ENCODE data around the gene ITPR1. TPM values are rescaled to one million over a fixed set of nuclear protein-coding genes. Genes with fewer than 3 reads are reported as not detected.

Gene ITPR1
- total RNA-seq, 4 donors from 2014 or later, result 15.3 to 50.2 (median 28.7) TPM

GRCh38 chr3:4718179-4718736 lies 225.1 kb downstream of the ITPR1 start:
- no peak for TF ChIP-seq CTCF (IDR thresholded peaks at IDR 0.05)
- no peak for TF ChIP-seq POLR2AphosphoS5 (IDR thresholded peaks at IDR 0.05)
- Histone ChIP-seq H3K27ac (peak overlapping the region; percentile 58 to 79 (median 67)), H3K9me3 (no peaks in the 10 kb centered on the region), H3K36me3 (peaks cover 0 to 3% (median 0%) of the 10 kb centered on the region in 4 donors), H3K4me1 (peaks cover 18 to 48% (median 23%) of the 10 kb centered on the region in 4 donors), H3K27me3 (no peaks in the 10 kb centered on the region), H3K4me3 (no peak overlapping the region)
- intact Hi-C loops (cut with DNase I; ENCODE audit: low total_unique reads) (no loop called here), in situ Hi-C loops (cut with MboI; ENCODE audit: low pct_ligation_motif_present in 1 of 4, low pct_unique_long_range_greater_than_20kb in 1 of 4, low sequenced_read_pairs in 3 of 4) (loop anchor here (5.0 to 25.0 kb wide), 3 partner anchors 337 to 344 kb away; no protein-coding TSS in a partner anchor)
- 63 to 72% methylated on average over 3 to 4 of the region's 4 CpGs for WGBS, 2 donors (ENCODE audit: low coverage in 1 of 2)
- DNase-seq, result no peak

DNA sequence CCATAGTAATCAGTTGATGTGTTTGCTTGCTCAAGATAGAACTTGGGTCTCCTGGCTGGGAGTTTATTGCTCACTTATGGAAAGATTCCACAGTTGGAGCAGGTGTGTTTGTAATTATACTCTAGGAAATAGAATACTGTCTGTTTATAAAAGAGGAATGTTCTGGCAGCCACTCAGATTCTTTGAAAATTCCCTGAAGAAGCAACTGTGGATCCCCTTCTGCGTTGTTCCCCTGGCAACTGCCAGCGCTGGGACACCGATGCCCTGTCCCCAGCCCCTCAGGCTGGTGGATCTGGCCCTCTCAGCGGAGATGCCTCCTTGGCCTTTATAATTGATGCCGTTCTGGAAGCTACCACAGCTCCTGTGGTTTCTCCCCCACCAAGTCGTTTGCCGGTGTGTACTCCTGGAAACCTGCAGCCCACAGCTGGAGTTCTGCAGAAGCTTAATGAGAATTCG lies 225.9 kb downstream of the ITPR1 start:
- intact Hi-C loops (cut with DNase I; ENCODE audit: low total_unique reads) (no loop called here), in situ Hi-C loops (cut with MboI; ENCODE audit: low pct_ligation_motif_present in 1 of 4, low pct_unique_long_range_greater_than_20kb in 1 of 4, low sequenced_read_pairs in 3 of 4) (loop anchor here (5.0 to 25.0 kb wide), 3 partner anchors 336 to 343 kb away; no protein-coding TSS in a partner anchor)
- Histone ChIP-seq H3K27me3 (no peaks in the 10 kb centered on the region), H3K36me3 (no peaks in the 10 kb centered on the region), H3K4me3 (no peak overlapping the region), H3K27ac (peak overlapping the region; percentile 58 to 79 (median 67)), H3K4me1 (peaks cover 18 to 48% (median 23%) of the 10 kb centered on the region in 4 donors), H3K9me3 (no peaks in the 10 kb centered on the region)
- DNase-seq, result no peak
- TF ChIP-seq CTCF (IDR thresholded peaks at IDR 0.05) (no peak), POLR2A (IDR thresholded peaks at IDR 0.05) (no peak), POLR2AphosphoS5 (IDR thresholded peaks at IDR 0.05) (no peak), EP300 (IDR thresholded peaks at IDR 0.05; ENCODE audit: low read depth) (no peak)
- WGBS, 2 donors (ENCODE audit: low coverage in 1 of 2), result 29 to 60% methylated on average over 1 to 8 of the region's 8 CpGs

- Histone ChIP-seq H3K9me3 (no peaks in the 10 kb centered on the region), H3K27ac (peak overlapping the region; percentile 58 to 79 (median 67)), H3K4me1 (peaks cover 18 to 48% (median 23%) of the 10 kb centered on the region in 4 donors), H3K27me3 (no peaks in the 10 kb centered on the region), H3K4me3 (no peak overlapping the region), H3K36me3 (no peaks in the 10 kb centered on the region)
- in situ Hi-C loops (cut with MboI; ENCODE audit: low pct_ligation_motif_present in 1 of 4, low pct_unique_long_range_greater_than_20kb in 1 of 4, low sequenced_read_pairs in 3 of 4), result loop anchor here in 2 of 4 donors (10.0 to 25.0 kb wide), 3 partner anchors 154 to 342 kb away; partner anchors contain the start of gene BHLHE40 (in 1 of the 2)
- intact Hi-C loops (cut with DNase I; ENCODE audit: low total_unique reads), result loop anchor here (10.0 kb wide), 2 partner anchors 54 to 264 kb away; no protein-coding TSS in a partner anchor
- peak; percentile 90 for TF ChIP-seq EP300 (IDR thresholded peaks at IDR 0.05; ENCODE audit: low read depth)
- no peak for TF ChIP-seq POLR2A (IDR thresholded peaks at IDR 0.05)
- TF ChIP-seq CTCF (IDR thresholded peaks at IDR 0.05), result peak; percentile 34 to 46 (median 43)
- peak; percentile 58 to 68 (median 62) for TF ChIP-seq POLR2AphosphoS5 (IDR thresholded peaks at IDR 0.05)
- 32 to 62% methylated on average over 7 to 12 of the region's 12 CpGs for WGBS, 2 donors (ENCODE audit: low coverage in 1 of 2)
- DNase-seq, result peak; percentile 72
Measured at GRCh38 chr3:4720316-4721075, 227.3 kb downstream of the ITPR1 start.

DNA sequence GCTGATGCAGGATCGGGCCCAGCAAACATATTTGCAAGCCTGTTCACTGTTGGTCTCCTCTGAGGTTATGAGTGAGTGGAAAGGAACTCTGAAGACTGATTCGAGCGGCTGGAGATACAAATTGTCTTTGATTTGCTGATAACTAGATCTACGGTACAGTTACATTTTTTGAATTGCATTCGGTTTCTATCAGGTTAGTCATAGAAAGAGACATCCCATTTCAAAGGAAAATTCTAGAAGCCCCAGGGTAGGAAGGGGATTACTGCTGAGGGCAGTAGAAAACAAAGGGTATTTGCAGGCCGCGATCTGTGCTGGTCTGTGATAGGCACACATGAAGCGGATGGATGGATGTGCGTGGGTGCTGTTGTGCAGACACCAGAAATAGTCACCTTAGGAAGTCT lies 228.4 kb downstream of the ITPR1 start:
- Histone ChIP-seq H3K4me3 (no peak overlapping the region), H3K4me1 (peaks cover 18 to 48% (median 23%) of the 10 kb centered on the region in 4 donors), H3K36me3 (no peaks in the 10 kb centered on the region), H3K27me3 (no peaks in the 10 kb centered on the region), H3K27ac (peak overlapping the region; percentile 58 to 79 (median 67)), H3K9me3 (no peaks in the 10 kb centered on the region)
- intact Hi-C loops (cut with DNase I; ENCODE audit: low total_unique reads) (loop anchor here (10.0 kb wide), 2 partner anchors 53 to 263 kb away; no protein-coding TSS in a partner anchor), in situ Hi-C loops (cut with MboI; ENCODE audit: low pct_ligation_motif_present in 1 of 4, low pct_unique_long_range_greater_than_20kb in 1 of 4, low sequenced_read_pairs in 3 of 4) (loop anchor here in 2 of 4 donors (10.0 to 25.0 kb wide), 3 partner anchors 153 to 341 kb away; partner anchors contain the start of gene BHLHE40 (in 1 of the 2))
- no peak for DNase-seq
- TF ChIP-seq POLR2A (IDR thresholded peaks at IDR 0.05), result no peak
- TF ChIP-seq EP300 (IDR thresholded peaks at IDR 0.05; ENCODE audit: low read depth), result no peak
- TF ChIP-seq POLR2AphosphoS5 (IDR thresholded peaks at IDR 0.05), result no peak
- TF ChIP-seq CTCF (IDR thresholded peaks at IDR 0.05), result no peak
- WGBS, 2 donors (ENCODE audit: low coverage in 1 of 2), result 51 to 76% methylated on average over 4 to 9 of the region's 9 CpGs
